Tongue (tissue), 2 donors: ENCODE data around the gene SLC4A3. TPM values are rescaled to one million over a fixed set of nuclear protein-coding genes. Genes with fewer than 3 reads are reported as not detected.
"Not testable (repeated sequence)": the region's sequence is repeated elsewhere in the genome, so short reads cannot be mapped to it uniquely, and the experiment has no call there.

Experiments
- DNase-seq: peaks from one replicate; pipeline ENCODE4 v3.0.0-alpha.2; 2015
- total RNA-seq: library from RNA; depleted of rRNA; stranded (reverse); fragments of >200 nt; gene quantifications from one replicate; pipeline ENCODE4 v1.2.3, GENCODE V29; 2014

The SLC4A3 gene
- total RNA-seq, 1 donor from 2014 or later: 1.5 TPM

GRCh38 chr2:219645631-219646527 is 18.4 kb downstream of the SLC4A3 start:
- no peak for DNase-seq

GRCh38 chr2:219648176-219648575 is 20.7 kb downstream of the SLC4A3 start:
- DNase-seq: no peak

GRCh38 chr2:219648963-219649362 is 21.5 kb downstream of the SLC4A3 start:
- DNase-seq: no peak

GRCh38 chr2:219650426-219651248 is 23.2 kb downstream of the SLC4A3 start:
- no peak for DNase-seq

- DNase-seq: not testable (repeated sequence)
Observed at GRCh38 chr2:219651656-219652055, 24.2 kb downstream of the SLC4A3 start.

GRCh38 chr2:219656526-219656925 is 29.1 kb downstream of the SLC4A3 start:
- no peak for DNase-seq

GRCh38 chr2:219658196-219658846 is 30.9 kb downstream of the SLC4A3 start:
- no peak for DNase-seq

GRCh38 chr2:219658874-219659273 is 31.4 kb downstream of the SLC4A3 start:
- no peak for DNase-seq

- DNase-seq: no peak
Observed at GRCh38 chr2:219661197-219661954, 33.9 kb downstream of the SLC4A3 start.

- DNase-seq: no peak
Observed at GRCh38 chr2:219661955-219662395, 34.5 kb downstream of the SLC4A3 start.

- DNase-seq: no peak
Observed at GRCh38 chr2:219662566-219662965, 35.1 kb downstream of the SLC4A3 start.

- DNase-seq: no peak
Observed at GRCh38 chr2:219663116-219663762, 35.8 kb downstream of the SLC4A3 start.

- DNase-seq: no peak
Observed at GRCh38 chr2:219664041-219664440, 36.6 kb downstream of the SLC4A3 start.

GRCh38 chr2:219664944-219665343 is 37.5 kb downstream of the SLC4A3 start:
- DNase-seq: peak; percentile 93

- no peak for DNase-seq
Observed at GRCh38 chr2:219665926-219666325, 38.5 kb downstream of the SLC4A3 start.

- DNase-seq: no peak
Observed at GRCh38 chr2:219668316-219668715, 40.9 kb downstream of the SLC4A3 start.

GRCh38 chr2:219670386-219670785 is 43.0 kb downstream of the SLC4A3 start:
- DNase-seq: peak; percentile 52

- no peak for DNase-seq
Observed at GRCh38 chr2:219671279-219671678, 43.8 kb downstream of the SLC4A3 start.

- DNase-seq: no peak
Observed at GRCh38 chr2:219672406-219672805, 45.0 kb downstream of the SLC4A3 start.

GRCh38 chr2:219675221-219675620 is 47.8 kb downstream of the SLC4A3 start:
- DNase-seq: peak; percentile 69

- DNase-seq: no peak
Observed at GRCh38 chr2:219676586-219676985, 49.2 kb downstream of the SLC4A3 start.
